ENCODE results near the gene PDZK1IP1.

PDZK1IP1 gene

DNA sequence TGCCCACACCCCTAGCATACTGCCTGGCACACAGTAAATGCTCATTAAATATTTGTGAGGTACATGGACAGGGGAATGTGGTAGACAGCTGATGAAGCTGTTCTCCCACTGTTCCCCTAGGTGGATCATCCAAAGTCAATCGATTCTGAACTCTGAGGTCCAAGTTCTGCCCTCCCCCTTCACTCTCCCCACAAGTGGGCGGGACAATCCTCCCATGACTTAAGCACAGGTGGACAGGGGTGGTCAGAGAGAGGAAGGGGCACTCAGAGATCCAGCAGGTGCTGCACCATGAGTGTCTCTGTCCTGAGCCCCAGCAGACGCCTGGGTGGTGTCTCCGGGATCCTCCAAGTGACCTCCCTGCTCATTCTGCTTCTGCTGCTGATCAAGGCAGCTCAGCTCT lies 52.6 kb downstream of the PDZK1IP1 start, which contains the start of gene CYP4A22:
Gene CYP4A22, plus strand, starts transcription at position 244 of the 400 bp plus-strand sequence. Its CDS starts 45 bp downstream, at position 289.
- no peak for DNase-seq (ENCODE audit: low spot score)

All from globus pallidus (tissue), 1 donor.